ENCODE measurements around the gene ARMC9.

ARMC9 gene

DNA sequence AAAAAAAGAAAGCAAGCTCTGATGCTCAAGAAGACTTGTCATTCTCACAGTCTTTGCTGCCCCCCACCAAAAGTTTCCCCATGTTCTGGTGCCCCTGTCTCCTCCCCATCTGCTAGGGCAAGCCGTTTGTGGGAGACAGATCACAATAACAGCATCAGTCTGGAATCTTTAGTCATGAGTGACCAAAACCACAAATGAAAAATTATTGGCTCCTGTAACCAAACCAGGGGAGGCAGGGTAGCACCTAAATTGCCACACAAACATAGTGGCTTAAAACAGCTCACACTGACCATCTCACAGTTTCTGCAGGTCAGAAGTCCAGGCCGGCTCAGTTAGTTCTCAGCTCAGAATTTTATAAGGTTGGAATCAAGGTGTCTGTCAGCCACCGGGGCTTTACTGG is 188.0 kb downstream of the ARMC9 start:
- no peak overlapping the region for H3K4me3 ChIP-seq (ENCODE audit: low read depth, low read length)
- TF ChIP-seq, protein P1, sequence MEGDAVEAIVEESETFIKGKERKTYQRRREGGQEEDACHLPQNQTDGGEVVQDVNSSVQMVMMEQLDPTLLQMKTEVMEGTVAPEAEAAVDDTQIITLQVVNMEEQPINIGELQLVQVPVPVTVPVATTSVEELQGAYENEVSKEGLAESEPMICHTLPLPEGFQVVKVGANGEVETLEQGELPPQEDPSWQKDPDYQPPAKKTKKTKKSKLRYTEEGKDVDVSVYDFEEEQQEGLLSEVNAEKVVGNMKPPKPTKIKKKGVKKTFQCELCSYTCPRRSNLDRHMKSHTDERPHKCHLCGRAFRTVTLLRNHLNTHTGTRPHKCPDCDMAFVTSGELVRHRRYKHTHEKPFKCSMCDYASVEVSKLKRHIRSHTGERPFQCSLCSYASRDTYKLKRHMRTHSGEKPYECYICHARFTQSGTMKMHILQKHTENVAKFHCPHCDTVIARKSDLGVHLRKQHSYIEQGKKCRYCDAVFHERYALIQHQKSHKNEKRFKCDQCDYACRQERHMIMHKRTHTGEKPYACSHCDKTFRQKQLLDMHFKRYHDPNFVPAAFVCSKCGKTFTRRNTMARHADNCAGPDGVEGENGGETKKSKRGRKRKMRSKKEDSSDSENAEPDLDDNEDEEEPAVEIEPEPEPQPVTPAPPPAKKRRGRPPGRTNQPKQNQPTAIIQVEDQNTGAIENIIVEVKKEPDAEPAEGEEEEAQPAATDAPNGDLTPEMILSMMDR (IDR thresholded peaks at IDR 0.05; ENCODE audit: borderline replicate concordance, insufficient read depth, low read depth, low read length): no peak

DNA sequence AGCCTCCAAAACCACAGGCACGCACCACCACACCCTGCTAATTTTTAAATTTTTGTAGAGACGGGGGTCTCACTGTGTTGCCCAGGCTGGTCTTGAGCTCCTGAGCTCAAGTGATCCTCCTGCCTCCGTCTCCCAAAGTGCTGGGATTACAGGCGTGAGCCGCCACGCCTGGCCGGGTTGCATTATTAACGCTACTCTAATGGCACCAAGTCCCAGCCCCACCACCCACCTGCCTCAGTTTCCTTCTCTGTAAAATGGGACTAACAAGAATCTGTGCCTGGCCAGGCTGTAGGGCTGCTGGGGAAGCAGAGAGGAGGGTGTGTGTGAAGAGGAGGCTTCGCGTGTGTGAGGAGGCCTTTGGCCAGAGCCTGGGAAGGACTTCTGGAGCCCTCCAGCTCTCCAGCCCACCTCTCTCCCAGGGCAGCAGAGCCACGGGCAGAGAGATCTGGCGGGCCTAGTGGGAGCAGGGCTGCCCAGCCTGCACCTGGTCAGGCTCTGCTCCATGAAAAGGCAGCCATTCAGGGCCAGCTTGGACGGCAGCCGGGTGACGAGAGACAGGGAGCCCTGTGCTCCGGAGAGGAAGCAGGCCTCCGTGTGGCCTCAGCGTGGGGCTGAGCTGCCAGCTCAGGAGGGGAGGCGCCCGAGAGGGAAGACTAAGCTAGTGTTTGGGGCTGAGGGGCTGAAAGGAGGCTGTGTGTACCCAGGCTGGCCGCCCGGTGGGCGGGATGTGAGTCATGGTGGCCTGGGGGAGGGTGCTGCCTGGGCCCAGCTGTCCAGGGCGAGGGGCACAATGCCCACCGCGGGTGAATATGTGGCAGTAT is 189.7 kb downstream of the ARMC9 start:
- H3K4me3 ChIP-seq (ENCODE audit: low read depth, low read length): no peak overlapping the region
- TF ChIP-seq, protein P1 (IDR thresholded peaks at IDR 0.05; ENCODE audit: borderline replicate concordance, insufficient read depth, low read depth, low read length): no peak

DNA sequence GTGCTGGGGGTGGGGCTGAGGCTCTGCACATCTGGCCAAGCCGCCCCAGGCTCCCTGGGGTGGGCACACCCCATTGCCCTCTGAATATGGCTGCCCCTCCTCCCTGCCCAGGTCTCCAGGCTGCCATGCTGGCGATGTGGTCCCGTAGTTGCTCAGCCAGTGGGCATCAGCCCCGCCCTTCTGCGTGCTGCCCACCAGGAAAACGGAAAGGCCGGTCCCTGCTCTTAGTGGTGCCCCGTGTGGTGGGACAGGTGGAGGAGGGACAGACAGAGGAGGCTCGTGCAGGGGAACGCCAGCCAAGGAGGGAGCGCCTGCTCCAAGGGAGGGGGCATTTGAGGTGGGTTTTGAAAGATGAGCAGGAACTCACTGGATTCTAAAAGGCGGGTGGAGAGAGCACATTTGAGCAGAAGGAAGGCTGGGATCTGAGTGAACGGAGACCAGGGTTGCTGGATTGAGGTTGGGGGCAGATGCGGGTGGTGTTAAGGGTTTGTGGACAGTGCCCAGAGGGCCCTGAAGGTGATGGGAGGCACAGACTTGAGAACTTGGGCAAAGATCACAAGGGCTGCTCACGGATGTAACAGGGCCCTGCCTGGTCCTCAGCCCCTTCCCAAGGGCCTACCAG is 190.4 kb downstream of the ARMC9 start:
- H3K4me3 ChIP-seq (ENCODE audit: low read depth, low read length): no peak overlapping the region
- TF ChIP-seq, protein P1 (IDR thresholded peaks at IDR 0.05; ENCODE audit: borderline replicate concordance, insufficient read depth, low read depth, low read length): no peak

DNA sequence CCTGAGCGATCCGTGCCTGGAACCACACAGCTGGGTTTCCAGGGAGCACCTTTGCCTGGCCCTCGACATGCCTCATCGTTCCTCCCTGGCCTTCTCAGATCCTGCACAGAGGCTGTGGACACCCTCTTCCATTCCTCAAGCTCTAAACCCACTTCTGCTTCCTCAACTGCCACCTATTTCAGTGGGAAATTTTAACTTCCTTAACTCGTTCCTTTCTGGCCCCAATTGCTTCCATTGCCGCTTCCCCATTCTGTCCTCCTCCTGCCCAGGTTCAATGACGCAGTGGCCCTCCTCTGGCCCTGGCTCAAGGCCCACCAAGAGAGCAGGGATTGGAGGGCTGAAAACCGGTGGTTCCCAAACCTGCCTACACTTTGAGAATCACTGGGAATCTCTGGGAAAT is 192.2 kb downstream of the ARMC9 start:
- TF ChIP-seq, protein P1 (IDR thresholded peaks at IDR 0.05; ENCODE audit: borderline replicate concordance, insufficient read depth, low read depth, low read length): no peak

DNA sequence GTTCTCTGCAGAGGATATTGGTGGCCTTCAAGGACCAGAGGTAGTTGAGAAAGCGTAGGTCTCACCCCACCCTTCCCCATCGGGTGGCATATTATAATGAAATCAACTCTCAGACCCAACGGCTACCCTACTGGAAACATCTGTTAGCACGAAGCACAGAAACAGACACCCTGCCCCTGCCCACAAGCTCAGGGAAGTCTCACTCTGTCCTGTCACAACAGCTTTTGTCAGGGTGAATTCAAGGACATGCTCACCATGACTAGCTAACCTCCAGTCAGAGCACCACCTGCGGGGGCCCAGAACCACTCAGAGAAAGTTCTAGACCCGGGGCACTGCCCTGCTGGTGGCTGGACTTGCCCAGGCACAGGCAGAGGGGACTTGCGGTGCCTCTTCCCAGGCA is 193.6 kb downstream of the ARMC9 start:
- peak overlapping the region; percentile 74 for H3K4me3 ChIP-seq (ENCODE audit: low read depth, low read length)
- TF ChIP-seq, protein P1 (IDR thresholded peaks at IDR 0.05; ENCODE audit: borderline replicate concordance, insufficient read depth, low read depth, low read length): no peak

More for the DNA sequence above, 192.2 kb downstream of the ARMC9 start:
- H3K4me3 ChIP-seq (ENCODE audit: low read depth, low read length): no peak overlapping the region

DNA sequence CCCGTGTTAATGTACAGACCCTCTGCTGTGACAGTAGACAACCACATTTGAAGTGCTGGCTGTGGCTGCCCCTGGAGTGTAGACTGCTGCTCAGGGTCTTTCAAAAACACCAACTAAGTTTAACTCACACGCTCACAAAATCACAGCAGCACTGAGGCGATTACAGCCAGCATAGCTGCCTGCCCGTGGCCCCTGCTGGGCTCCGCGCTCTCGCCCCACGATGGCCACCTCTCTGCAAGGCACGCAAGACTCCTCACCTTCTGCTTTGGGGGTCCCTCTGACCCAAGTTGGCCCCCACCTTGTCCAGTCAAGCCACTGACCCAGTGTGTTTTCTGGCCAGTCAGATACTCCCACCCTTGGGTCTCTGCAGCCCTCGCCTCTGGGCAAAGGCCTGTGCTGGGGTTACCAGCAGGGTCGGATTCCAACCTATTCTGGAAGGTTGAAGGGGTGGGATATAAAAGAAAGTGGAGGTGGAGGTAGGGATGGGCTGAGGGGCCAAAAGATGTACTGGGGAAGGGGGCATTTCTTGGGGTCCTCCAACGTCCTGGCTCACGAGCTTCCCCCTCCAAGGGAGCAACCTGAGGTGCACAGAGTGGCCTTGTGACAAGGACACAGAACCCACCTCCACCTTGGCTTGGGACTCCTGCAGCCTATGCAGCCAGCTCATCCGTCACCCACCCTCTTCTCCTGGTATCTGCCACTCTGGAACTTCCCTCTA is 194.2 kb downstream of the ARMC9 start:
- H3K4me3 ChIP-seq (ENCODE audit: low read depth, low read length): peak overlapping the region; percentile 74
- TF ChIP-seq, protein P1 (IDR thresholded peaks at IDR 0.05; ENCODE audit: borderline replicate concordance, insufficient read depth, low read depth, low read length): no peak

All from GM12875 (cell line).